Activated T-helper 1 cell treated with anti-CD3 and anti-CD28 coated beads, Interleukin-12 subunit alpha, Interleukin-12 subunit beta, Interleukin-2, Interleukin-4 antibody, amounts not matched to agents 30 ng/mL and 10 ng/mL and 1 ng/mL, durations not matched to agents 14 hours and 24 hours and 36 hours (primary cell): ENCODE measurements around the gene WHRN. TPM values are rescaled to one million over a fixed set of nuclear protein-coding genes. Genes with fewer than 3 reads are reported as not detected.

Source experiments
- DNase-seq: peaks from one replicate; pipeline ENCODE4 v3.0.0; 2021; ENCODE audit warnings: low spot score
- H3K27ac Mint-ChIP-seq: one replicate; pipeline ENCODE4 v1.8.0; 2021; ENCODE audit warnings: mild to moderate bottlenecking, mixed read lengths
- H3K27me3 Mint-ChIP-seq: one replicate; pipeline ENCODE4 v1.8.0; 2022; ENCODE audit warnings: mild to moderate bottlenecking, moderate library complexity, mixed read lengths; ENCODE audit not compliant: insufficient read depth
- H3K36me3 Mint-ChIP-seq: one replicate; pipeline ENCODE4 v1.8.0; 2021; ENCODE audit warnings: low read depth, mixed read lengths
- H3K4me1 Mint-ChIP-seq: one replicate; pipeline ENCODE4 v1.8.0; 2021; ENCODE audit warnings: low read depth, mixed read lengths
- H3K4me3 Mint-ChIP-seq: one replicate; pipeline ENCODE4 v1.8.0; 2021; ENCODE audit warnings: mild to moderate bottlenecking, moderate library complexity, mixed read lengths
- H3K9me3 Mint-ChIP-seq: one replicate; pipeline ENCODE4 v1.8.0; 2021; ENCODE audit warnings: mixed read lengths
- intact Hi-C: fragments of 100-400 bp; cut with micrococcal nuclease; formaldehyde crosslinking; loops from one replicate; pipeline ENCODE4 v1.15.1; 2024
- total RNA-seq: library from RNA; stranded (reverse); gene quantifications from 2 replicates; pipeline ENCODE4 v1.2.3, GENCODE V29; 2022

WHRN gene
- total RNA-seq, 1 donor from 2014 or later: 2.4 TPM

DNA sequence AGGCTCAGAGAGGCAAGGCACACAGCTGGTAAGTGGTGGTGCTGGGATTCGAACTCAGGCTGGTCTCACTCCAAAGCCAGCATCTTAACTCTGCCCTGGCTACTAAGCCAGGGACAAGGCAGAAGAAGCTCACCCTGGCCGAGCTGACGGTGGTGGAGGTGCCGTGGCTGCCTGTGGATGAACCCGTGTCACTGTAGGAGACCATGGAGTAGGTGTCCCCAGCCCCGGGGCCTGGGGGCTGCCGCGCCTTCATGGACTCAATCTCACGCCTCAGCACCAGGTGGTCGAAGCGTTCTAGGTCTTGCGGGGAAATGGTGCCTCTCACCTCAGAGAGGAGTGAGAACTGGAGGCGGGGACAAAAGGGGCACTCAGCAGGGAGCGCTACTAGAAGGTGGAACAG, 82.1 kb downstream of the WHRN start:
- Mint-ChIP-seq H3K9me3 (no peaks in the 10 kb centered on the region), H3K4me1 (no peaks in the 10 kb centered on the region), H3K36me3 (no peaks in the 10 kb centered on the region), H3K27ac (no peak overlapping the region), H3K4me3 (no peak overlapping the region), H3K27me3 (peaks cover 5% of the 10 kb centered on the region)
- intact Hi-C loops: no loop called here
- no peak for DNase-seq

DNA sequence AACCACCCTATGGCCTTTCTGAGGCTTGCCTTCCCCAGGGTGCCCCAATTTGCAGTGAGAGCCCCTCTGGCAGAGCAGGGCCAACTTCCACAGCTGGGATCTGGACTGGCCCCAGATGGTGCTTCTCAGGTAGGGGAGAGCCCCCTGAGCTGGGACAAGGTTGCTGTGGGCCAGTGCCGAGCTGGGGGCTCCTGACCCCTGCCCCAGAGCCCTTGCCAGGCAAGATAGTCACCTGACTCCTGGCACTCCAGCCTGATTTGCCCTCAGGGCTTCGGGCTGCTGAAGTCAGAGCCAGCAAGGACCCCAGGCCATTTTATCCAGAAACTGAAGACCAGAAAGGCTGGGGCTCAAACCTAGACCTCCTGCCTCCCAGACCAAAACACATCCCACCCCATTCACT, 84.1 kb downstream of the WHRN start:
- Mint-ChIP-seq H3K27ac (no peak overlapping the region), H3K4me1 (peaks cover 10% of the 10 kb centered on the region), H3K36me3 (no peaks in the 10 kb centered on the region), H3K4me3 (no peak overlapping the region), H3K27me3 (no peaks in the 10 kb centered on the region), H3K9me3 (no peaks in the 10 kb centered on the region)
- intact Hi-C loops: no loop called here
- no peak for DNase-seq

DNA sequence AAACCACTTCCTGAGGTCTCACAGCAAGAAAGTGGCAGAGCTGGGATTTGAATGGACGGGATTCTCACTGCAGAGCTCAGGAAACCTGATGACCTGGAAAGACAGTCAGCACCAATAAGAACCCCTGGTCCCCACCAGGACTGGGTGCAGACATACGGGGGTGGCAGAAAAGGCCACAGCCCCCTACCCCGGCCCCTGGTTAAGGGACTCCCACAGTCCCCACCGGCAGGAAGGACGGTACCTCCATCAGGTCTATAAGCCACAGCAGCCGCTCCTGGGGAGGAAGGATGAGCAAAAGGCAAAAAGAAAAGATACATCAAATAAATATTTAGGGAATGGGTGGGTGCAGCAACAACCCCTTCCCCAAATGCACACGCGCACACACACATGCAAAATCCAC, 85.5 kb downstream of the WHRN start:
- no peaks in the 10 kb centered on the region for H3K36me3 Mint-ChIP-seq
- no peaks in the 10 kb centered on the region for H3K9me3 Mint-ChIP-seq
- no peak overlapping the region for H3K4me3 Mint-ChIP-seq
- peaks cover 10% of the 10 kb centered on the region for H3K4me1 Mint-ChIP-seq
- intact Hi-C loops: no loop called here
- H3K27me3 Mint-ChIP-seq: no peaks in the 10 kb centered on the region
- no peak for DNase-seq
- H3K27ac Mint-ChIP-seq: no peak overlapping the region

DNA sequence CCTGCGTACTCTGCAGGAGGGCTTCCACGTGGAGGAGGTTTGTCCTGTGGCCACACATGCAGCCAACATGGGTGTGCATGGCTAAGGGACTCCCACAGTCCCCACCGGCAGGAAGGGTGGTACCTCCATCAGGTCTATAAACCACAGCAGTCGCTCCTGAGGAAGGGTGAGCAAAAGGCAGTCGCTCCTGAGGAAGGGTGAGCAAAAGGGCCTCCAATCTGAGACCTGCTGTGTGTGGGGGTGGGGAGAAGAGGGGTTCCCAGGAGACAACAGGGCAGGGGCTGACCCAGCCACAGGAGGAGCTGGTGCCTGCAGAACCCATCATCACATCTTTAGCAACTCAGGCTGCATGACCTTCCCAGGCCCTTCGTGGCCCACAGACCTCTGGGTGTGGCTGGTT, 87.2 kb downstream of the WHRN start:
- no peaks in the 10 kb centered on the region for H3K27me3 Mint-ChIP-seq
- H3K4me1 Mint-ChIP-seq: peaks cover 10% of the 10 kb centered on the region
- H3K27ac Mint-ChIP-seq: no peak overlapping the region
- H3K4me3 Mint-ChIP-seq: no peak overlapping the region
- intact Hi-C loops: no loop called here
- no peaks in the 10 kb centered on the region for H3K36me3 Mint-ChIP-seq
- no peaks in the 10 kb centered on the region for H3K9me3 Mint-ChIP-seq
- DNase-seq: no peak

DNA sequence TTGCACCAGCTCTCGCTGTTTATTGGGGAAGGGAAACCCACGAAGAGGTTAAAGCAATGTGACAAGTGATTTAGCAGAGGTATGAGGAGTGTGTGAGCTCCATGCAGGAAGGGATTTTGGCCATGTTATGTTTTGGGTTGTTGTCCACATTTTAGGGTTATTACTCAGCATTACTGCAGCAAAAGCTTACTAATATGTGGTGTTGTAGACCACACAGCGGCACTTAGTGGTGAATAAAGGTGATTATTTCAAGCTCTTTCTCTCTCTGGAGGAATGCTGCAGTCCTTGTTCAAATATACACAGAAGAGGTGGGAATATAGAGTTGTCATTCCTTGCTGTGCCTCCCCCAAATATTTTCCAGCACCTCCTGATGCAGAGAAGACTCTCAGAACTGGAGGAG, 87.8 kb downstream of the WHRN start:
- DNase-seq: no peak
- Mint-ChIP-seq H3K27ac (no peak overlapping the region), H3K9me3 (no peaks in the 10 kb centered on the region), H3K36me3 (no peaks in the 10 kb centered on the region), H3K27me3 (peaks cover 1% of the 10 kb centered on the region), H3K4me1 (peaks cover 10% of the 10 kb centered on the region), H3K4me3 (no peak overlapping the region)
- intact Hi-C loops: no loop called here

DNA sequence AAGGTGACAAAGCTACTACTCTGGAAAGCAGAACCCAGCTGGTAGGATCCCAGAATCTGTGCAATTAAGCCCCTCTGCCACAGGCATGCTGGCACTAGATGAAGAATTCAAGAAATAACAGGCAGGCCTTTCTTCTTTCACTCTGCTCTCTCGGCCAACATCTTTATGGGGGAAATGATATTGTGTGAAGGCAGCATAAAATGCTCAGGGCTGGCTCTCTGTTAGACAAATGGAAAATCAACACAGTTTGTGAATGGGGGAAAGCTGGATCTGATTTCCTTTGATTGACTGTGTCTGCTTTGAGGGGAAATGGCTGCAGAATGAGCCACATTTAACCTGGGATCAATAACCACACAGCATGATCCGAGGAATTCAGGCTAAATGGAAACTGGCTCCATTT, 88.4 kb downstream of the WHRN start:
- Mint-ChIP-seq H3K27ac (no peak overlapping the region), H3K4me3 (no peak overlapping the region), H3K4me1 (peaks cover 10% of the 10 kb centered on the region), H3K36me3 (no peaks in the 10 kb centered on the region), H3K9me3 (no peaks in the 10 kb centered on the region), H3K27me3 (peaks cover 1% of the 10 kb centered on the region)
- intact Hi-C loops: no loop called here
- DNase-seq: no peak

DNA sequence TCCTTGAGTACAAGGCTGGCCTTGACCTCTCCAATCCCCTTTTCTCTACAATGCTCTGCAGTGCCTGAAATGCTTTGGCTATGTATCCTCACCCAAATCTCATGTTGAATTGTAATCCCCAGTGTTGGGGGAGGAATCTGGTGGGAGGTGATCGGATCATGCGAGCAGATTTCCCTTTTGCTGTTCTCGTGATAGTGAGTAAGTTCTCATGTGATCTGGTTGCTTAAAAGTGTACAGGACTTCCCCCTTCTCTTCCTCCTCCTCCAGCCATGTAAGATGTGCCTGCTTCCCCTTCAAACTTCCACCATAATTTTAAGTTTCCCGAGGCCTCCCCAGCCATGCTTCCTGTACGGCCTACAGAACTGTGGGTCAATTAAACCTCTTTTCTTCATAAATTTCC, 89.0 kb downstream of the WHRN start:
- Mint-ChIP-seq H3K27me3 (peaks cover 1% of the 10 kb centered on the region), H3K27ac (no peak overlapping the region), H3K4me3 (no peak overlapping the region), H3K36me3 (no peaks in the 10 kb centered on the region), H3K9me3 (no peaks in the 10 kb centered on the region), H3K4me1 (peaks cover 10% of the 10 kb centered on the region)
- intact Hi-C loops: no loop called here
- DNase-seq: no peak

DNA sequence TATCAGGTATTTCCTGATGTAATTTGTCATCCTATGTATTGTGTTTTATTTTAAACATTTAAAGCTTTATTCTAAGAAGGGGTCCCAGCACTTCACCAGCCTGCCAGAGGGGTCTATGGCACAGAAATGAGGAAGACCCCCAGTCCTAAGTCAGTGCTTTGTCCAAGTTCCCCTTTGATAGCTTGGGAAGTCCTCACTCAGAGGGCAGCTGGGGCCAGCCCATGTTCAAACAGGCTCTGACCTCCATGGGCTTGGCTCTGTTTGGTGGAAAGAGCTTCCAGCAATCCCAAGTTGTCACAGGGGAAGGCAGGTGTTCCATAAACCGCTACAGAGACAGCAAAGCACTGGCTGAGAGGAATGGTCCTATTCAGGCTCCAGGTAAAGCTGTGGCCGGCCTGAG, 90.9 kb downstream of the WHRN start:
- Mint-ChIP-seq H3K4me3 (no peak overlapping the region), H3K27ac (no peak overlapping the region), H3K36me3 (no peaks in the 10 kb centered on the region), H3K4me1 (peaks cover 10% of the 10 kb centered on the region), H3K27me3 (peaks cover 1% of the 10 kb centered on the region), H3K9me3 (no peaks in the 10 kb centered on the region)
- DNase-seq: no peak
- intact Hi-C loops: no loop called here

DNA sequence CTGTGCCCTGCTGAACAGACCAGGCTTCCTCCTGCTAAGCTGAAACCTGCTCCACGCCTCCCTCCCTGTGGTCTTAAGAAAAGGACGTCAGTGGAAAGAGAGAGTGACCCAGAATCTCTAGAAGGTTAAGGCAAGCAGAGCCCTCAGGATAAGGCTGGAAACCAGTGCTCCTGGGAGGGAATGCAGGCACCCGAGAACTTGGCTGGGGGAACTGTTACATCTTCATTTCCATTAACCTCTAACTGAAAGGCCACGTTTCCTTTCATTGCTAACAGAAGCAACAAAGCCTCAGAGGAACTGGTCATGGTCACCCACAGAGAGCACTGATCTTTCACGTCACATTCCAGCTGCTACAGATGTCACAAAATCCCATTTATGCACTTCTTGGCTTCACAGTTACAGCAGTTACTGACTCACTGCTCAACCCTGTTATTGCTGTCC, 91.4 kb downstream of the WHRN start:
- Mint-ChIP-seq H3K27ac (no peak overlapping the region), H3K4me3 (no peak overlapping the region), H3K36me3 (no peaks in the 10 kb centered on the region), H3K9me3 (no peaks in the 10 kb centered on the region), H3K27me3 (peaks cover 1% of the 10 kb centered on the region), H3K4me1 (peaks cover 10% of the 10 kb centered on the region)
- no peak for DNase-seq
- intact Hi-C loops: no loop called here

DNA sequence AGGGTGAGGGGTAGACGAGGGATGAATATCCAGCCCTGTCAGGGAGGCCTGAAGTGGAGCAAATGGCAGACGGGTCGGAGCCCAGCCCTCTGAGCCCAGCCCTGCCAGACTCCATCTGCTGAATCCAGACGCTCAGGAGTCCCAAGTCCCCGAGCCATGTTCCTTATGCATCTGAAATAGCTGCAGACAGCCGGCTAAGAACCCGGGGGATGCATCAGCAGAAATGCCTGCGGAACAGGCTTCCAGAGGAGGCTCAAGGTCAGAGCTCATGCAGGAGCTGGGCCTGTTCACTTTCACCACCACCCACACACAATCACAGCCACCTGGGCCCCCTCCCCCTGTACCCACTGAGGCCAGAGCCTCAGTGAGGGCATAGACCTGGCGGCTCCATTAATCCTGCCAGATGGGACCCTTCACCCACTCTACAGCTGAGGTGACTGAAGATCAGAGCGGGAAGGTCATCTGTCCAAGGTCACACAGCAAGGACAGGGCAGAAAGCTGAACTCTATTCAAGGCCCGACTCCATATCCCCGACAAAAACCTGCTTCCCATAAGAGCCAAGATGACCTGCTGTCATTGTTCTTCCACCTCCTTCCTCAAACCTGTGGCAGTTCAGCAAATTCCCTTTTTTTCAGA, 93.1 kb downstream of the WHRN start:
- no peaks in the 10 kb centered on the region for H3K36me3 Mint-ChIP-seq

DNA sequence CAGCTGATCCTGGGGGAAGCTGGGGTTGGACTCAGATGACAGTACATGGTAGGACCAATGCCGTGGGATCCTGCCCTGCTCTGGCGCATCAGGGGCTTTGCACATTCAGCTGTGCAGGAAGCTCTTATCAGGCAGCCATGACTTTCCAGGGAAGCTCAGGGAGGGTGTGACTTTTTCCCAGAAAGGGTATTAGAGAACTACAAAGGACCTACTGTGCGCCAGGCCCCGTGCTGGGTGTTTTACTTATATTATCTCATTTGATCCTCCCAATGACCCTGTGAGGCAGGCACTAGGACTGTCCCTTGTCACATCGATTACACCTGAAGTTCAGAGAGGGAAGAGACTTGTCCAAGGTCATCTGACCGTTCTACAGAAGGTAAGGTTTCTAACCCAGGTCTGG, 93.8 kb downstream of the WHRN start:
- Mint-ChIP-seq H3K4me3 (no peak overlapping the region), H3K36me3 (no peaks in the 10 kb centered on the region), H3K27me3 (peaks cover 1% of the 10 kb centered on the region), H3K4me1 (no peaks in the 10 kb centered on the region), H3K27ac (no peak overlapping the region), H3K9me3 (no peaks in the 10 kb centered on the region)
- DNase-seq: no peak
- intact Hi-C loops: no loop called here

More for the DNA sequence above, 93.1 kb downstream of the WHRN start:
- no peak for DNase-seq
- Mint-ChIP-seq H3K27me3 (peaks cover 1% of the 10 kb centered on the region), H3K4me1 (peaks cover under 1% of the 10 kb centered on the region), H3K9me3 (no peaks in the 10 kb centered on the region), H3K27ac (no peak overlapping the region), H3K4me3 (no peak overlapping the region)
- intact Hi-C loops: no loop called here

DNA sequence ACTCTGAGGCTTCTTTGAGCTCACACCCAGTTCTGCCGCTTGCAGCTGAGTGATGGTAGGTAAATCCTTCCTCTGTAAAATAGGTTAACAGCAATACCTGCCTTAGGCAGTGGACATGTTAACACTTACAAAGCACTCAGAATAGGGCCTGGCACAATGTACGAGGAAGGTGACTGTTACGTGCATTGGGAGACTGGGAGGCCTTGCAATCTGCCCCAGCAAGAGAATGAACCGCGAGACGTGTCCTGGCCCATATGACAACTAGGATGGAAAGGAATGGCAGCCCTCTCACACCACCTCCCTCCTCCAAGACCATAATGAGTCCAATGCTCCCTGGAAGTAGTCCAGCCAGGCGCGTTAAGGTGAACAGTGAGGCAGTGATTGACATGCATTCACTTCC, 94.4 kb downstream of the WHRN start:
- Mint-ChIP-seq H3K27ac (no peak overlapping the region), H3K27me3 (peaks cover 1% of the 10 kb centered on the region), H3K4me1 (no peaks in the 10 kb centered on the region), H3K36me3 (no peaks in the 10 kb centered on the region), H3K9me3 (no peaks in the 10 kb centered on the region), H3K4me3 (no peak overlapping the region)
- no peak for DNase-seq
- intact Hi-C loops: no loop called here

DNA sequence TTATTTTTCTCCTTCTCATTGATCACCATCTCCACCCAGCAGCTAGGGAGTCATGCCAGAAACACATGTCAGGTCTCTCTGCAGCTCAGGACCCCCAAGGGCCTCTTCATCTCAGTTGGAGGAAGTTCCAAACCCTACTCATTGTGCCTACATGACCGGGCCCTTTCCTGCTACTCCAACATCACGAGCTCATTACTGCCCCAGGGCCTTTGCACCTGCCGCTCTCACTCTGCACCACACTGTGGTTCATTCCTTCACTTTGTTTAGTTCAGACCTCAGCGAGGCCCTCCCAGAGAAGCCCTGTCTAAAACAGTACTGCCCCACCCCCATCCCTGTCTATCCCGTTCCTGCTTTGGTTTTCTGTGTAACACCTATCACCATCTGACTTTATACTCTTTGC, 95.4 kb downstream of the WHRN start:
- intact Hi-C loops: no loop called here

DNA sequence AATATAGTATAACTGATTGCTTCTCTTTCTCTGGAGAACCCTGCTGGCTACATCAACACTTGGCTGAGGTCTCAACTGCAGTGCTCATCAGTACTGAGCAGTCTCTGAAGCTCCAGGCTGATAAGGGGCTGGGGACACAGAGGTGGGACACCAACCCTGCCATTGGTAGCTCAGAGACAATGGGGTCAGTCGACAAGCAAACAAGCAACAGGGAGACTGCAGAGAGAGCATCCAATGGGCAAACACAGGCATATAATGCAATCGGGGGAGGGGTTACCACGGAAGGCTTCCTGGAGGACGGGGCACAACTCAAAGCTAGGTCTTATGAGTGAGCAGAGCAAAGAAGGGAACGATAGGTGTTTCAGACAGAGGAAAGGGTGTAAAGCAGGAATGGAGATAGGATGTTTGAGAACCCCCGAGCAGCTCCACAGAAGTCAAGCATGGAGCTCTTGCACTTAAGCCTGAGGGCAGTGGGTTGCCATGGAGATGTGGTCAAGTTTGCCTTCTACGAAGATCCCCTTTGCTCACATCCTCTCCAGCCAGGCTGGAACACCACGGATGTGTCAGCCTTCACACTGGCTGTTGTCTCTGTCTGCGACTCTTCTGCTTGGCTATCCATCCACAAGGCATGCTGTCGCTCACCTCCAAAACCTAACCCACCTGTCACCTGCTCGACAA, 96.0 kb downstream of the WHRN start:
- Mint-ChIP-seq H3K4me1 (peaks cover 6% of the 10 kb centered on the region), H3K27ac (no peak overlapping the region), H3K4me3 (no peak overlapping the region), H3K9me3 (no peaks in the 10 kb centered on the region), H3K36me3 (no peaks in the 10 kb centered on the region), H3K27me3 (peaks cover 1% of the 10 kb centered on the region)
- DNase-seq: no peak
- intact Hi-C loops: no loop called here

More for the DNA sequence above, 95.4 kb downstream of the WHRN start:
- H3K4me1 Mint-ChIP-seq: peaks cover 6% of the 10 kb centered on the region
- no peak overlapping the region for H3K4me3 Mint-ChIP-seq
- no peaks in the 10 kb centered on the region for H3K36me3 Mint-ChIP-seq
- peaks cover 1% of the 10 kb centered on the region for H3K27me3 Mint-ChIP-seq
- H3K27ac Mint-ChIP-seq: no peak overlapping the region
- DNase-seq: no peak
- no peaks in the 10 kb centered on the region for H3K9me3 Mint-ChIP-seq
